ENCODE data around the gene KLHL1.

Gene KLHL1

DNA sequence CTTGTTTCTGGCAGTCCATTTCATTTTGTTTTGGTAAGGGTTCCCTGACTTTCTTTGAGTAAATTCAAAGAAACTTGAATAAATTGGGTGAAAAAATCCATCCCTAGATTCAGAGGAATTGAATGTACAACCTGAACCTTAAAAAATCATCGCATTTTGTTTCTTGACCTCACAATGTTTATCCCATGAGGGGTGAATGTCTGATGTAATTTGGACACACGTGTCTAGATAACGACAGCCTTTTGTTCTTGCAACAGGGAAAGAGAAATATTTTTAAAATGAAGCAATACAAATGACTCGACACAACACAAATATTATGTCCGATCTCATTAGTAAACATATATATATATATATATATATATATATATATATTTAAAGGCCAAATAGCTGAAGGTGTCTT is 453.9 kb downstream of the KLHL1 start:
- Histone ChIP-seq H4K20me1 (ENCODE audit: insufficient read depth, low read length, poor library complexity, severe bottlenecking) (no peaks in the 10 kb centered on the region), H2AFZ (ENCODE audit: low read length) (no peak overlapping the region), H3K79me2 (ENCODE audit: insufficient read depth, low read length) (no peaks in the 10 kb centered on the region), H3F3A (ENCODE audit: low read depth) (no peaks in the 10 kb centered on the region), H3K36me3 (ENCODE audit: insufficient read depth, low read length) (no peaks in the 10 kb centered on the region), H3K4me3 (ENCODE audit: low read length, poor library complexity, severe bottlenecking) (no peak overlapping the region), H3K4me2 (ENCODE audit: low read depth, low read length, poor library complexity, severe bottlenecking) (no peak overlapping the region), H3K9ac (ENCODE audit: low read depth, low read length, poor library complexity, severe bottlenecking) (no peak overlapping the region), H3K9me2 (replicated peaks; ENCODE audit: low read depth, low read length) (no peaks in the 10 kb centered on the region), H3K4me1 (ENCODE audit: insufficient read depth, low read length, poor library complexity, severe bottlenecking) (no peaks in the 10 kb centered on the region), H3K27me3 (ENCODE audit: insufficient read depth, low read length, poor library complexity, severe bottlenecking) (no peaks in the 10 kb centered on the region), H3K9me3 (ENCODE audit: insufficient read depth, low read depth, low read length) (0 out of 2 replicates have a peak, but pooled peaks cover 3% of the 10 kb centered on the region)
- TF ChIP-seq, protein P1, sequence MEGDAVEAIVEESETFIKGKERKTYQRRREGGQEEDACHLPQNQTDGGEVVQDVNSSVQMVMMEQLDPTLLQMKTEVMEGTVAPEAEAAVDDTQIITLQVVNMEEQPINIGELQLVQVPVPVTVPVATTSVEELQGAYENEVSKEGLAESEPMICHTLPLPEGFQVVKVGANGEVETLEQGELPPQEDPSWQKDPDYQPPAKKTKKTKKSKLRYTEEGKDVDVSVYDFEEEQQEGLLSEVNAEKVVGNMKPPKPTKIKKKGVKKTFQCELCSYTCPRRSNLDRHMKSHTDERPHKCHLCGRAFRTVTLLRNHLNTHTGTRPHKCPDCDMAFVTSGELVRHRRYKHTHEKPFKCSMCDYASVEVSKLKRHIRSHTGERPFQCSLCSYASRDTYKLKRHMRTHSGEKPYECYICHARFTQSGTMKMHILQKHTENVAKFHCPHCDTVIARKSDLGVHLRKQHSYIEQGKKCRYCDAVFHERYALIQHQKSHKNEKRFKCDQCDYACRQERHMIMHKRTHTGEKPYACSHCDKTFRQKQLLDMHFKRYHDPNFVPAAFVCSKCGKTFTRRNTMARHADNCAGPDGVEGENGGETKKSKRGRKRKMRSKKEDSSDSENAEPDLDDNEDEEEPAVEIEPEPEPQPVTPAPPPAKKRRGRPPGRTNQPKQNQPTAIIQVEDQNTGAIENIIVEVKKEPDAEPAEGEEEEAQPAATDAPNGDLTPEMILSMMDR (conservative IDR thresholded peaks at IDR 0.05; ENCODE audit: low read length): no peak

Data from Loucy (cell line).